RWPE1 (cell line): ENCODE data around the gene TMEM121.
"Not testable (repeated sequence)": the region's sequence is repeated elsewhere in the genome, so short reads cannot be mapped to it uniquely, and the experiment has no call there.

Experiments
- CTCF ChIA-PET: fragments of 350-600 bp; sonication (Branson Sonifier 250); formaldehyde crosslinking; extraction: SDS; loops from one replicate; lab custom pipeline; 2021; lab: Yijun Ruan, JAX
- POLR2A ChIA-PET: fragments of 400-600 bp; formaldehyde crosslinking; extraction: SDS; loops from one replicate; lab custom pipeline; 2020; ENCODE audit warnings: antibody characterized with exemption; ENCODE audit not compliant: low non-redundant PET; lab: Yijun Ruan, JAX
- DNase-seq: peaks from one replicate; pipeline ENCODE4 v3.0.0; 2012; ENCODE audit warnings: low spot score
- H3K27ac ChIP-seq: fragments of 450-650 bp; 2 replicates; pipeline ENCODE4 v1.5.1; 2017
- TF ChIP-seq, protein P1 (sequence below): fragments of 450-650 bp; conservative IDR thresholded peaks from 2 replicates; pipeline ENCODE4 v1.5.1; 2017; ENCODE audit warnings: low read depth, mild to moderate bottlenecking

TMEM121 gene

DNA sequence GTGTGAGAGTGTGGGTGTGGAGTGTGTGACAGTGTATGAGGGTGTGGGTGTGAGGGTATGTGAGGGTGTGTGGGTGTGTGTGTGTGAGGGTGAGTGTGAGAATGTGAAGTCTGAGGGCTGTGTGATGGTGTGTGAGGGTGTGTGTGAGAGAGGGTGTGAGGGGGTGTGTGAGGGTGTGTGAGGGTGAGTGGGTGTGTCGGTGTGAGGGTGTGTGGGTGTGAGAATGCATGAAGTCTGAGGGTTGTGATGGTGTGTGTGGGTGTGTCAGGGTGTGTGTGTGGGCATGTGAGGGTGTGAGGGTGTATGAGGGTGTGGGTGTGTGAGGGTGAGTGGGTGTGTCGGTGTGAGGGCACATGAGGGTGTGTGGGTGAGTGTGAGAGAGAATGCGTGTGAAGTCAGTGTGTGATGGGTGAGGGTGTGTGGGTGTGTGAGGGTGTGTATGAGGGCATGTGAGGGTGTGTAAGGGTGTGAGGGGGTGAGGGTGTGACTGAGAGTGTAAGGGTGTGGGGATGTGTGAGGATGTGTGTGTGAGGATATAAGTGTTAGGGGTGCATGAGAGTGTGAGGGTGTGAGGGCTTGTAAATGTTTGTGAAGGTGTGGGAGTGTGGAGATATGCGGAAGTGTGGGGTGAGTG is 36.4 kb downstream of the TMEM121 start:
- ChIA-PET CTCF (no interaction called here), POLR2A (no interaction called here)
- DNase-seq = no peak
- no peak overlapping the region for H3K27ac ChIP-seq
- TF ChIP-seq, protein P1, sequence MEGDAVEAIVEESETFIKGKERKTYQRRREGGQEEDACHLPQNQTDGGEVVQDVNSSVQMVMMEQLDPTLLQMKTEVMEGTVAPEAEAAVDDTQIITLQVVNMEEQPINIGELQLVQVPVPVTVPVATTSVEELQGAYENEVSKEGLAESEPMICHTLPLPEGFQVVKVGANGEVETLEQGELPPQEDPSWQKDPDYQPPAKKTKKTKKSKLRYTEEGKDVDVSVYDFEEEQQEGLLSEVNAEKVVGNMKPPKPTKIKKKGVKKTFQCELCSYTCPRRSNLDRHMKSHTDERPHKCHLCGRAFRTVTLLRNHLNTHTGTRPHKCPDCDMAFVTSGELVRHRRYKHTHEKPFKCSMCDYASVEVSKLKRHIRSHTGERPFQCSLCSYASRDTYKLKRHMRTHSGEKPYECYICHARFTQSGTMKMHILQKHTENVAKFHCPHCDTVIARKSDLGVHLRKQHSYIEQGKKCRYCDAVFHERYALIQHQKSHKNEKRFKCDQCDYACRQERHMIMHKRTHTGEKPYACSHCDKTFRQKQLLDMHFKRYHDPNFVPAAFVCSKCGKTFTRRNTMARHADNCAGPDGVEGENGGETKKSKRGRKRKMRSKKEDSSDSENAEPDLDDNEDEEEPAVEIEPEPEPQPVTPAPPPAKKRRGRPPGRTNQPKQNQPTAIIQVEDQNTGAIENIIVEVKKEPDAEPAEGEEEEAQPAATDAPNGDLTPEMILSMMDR = no peak

DNA sequence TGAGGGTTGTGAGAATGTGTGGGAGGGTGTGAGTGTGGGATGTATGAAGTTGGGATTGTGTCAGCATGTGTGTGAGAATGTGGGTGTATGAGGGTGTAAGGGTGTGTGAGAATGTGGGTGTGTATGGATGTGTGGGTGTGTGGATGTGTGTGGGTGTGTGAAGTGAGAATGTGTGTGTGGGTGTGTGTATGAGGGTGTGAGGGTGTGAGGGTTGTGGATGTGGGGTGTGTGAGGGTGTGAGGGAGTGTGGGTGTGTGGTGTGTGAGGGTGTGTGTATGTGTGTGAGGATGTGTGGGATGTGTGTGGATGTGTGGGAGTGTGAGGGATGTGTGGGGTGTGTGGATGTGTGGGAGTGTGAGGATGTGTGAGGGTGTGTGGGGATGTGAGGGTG is 37.0 kb downstream of the TMEM121 start:
- TF ChIP-seq, protein P1 = no peak
- CTCF ChIA-PET = no interaction called here

DNA sequence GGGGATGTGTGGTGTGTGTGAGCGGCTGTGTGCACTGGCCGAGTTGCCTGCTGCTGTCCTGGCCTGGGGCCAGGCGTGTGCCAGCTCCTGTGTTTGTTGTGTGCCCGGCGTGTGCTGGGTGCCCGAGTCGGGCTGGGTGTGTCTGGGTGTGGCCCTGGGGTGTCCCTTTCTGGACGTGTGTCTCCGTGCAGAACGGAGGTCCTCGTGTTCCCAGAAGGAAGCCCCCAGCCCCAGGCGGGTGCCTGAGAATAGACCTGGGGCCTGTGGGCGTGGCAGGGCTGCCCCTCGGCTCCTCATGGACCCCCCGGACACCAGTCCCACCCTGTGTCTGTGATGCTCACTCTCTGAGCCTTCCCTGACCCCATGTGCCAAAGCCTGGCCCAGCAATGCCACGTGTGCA is 38.2 kb downstream of the TMEM121 start:
- POLR2A ChIA-PET, DNase-seq, H3K27ac ChIP-seq, CTCF ChIA-PET: not testable (repeated sequence)

More for the DNA sequence above, 37.0 kb downstream of the TMEM121 start:
- DNase-seq = no peak
- POLR2A ChIA-PET = no interaction called here
- H3K27ac ChIP-seq = no peak overlapping the region

GRCh38 chr14:105565185-105565919 is 39.0 kb downstream of the TMEM121 start:
- CTCF ChIA-PET, POLR2A ChIA-PET, H3K27ac ChIP-seq, DNase-seq: not testable (repeated sequence)

GRCh38 chr14:105566248-105567163 is 40.1 kb downstream of the TMEM121 start:
- CTCF ChIA-PET, POLR2A ChIA-PET, H3K27ac ChIP-seq, DNase-seq: not testable (repeated sequence)

DNA sequence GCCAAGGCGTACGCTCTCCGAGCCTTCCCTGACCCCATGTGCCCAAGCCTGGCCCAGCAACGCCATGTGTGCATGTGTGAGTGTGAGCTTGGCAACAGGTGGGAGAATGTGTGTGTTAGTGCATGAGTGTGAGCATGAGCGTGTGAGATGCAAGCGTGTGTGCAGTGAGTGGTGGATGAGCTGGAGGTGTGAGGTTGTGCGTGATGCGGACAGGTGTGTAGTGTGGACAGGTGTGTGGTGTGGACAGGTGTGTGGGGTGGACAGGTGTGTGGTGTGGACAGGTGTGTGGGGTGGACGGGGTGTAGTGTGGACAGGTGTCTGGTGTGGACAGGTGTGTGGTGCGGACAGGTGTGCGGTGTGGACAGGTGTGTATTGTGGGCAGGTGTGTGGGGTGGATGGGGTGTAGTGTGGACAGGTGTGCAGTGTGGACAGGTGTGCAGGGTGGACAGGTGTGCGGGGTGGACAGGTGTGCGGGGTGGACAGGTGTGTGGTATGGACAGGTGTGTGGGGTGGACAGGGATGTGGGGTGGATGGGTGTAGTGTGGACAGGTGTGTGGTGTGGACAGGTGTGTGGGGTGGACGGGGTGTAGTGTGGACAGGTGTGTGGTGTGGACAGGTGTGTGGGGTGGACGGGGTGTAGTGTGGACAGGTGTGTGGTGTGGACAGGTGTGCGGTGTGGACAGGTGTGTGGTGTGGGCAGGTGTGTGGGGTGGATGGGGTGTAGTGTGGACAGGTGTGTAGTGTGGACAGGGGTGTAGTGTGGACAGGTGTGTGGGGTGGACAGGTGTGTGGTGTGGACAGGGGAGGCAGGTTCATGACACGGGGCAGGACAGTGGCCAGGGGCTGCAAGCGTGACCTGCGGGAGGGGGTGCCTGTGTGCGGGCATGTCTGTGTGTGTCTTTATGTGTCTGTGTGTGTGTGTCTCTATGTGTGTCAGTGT is 41.1 kb downstream of the TMEM121 start:
- POLR2A ChIA-PET, DNase-seq, CTCF ChIA-PET, H3K27ac ChIP-seq: not testable (repeated sequence)

GRCh38 chr14:105568140-105568843 is 41.9 kb downstream of the TMEM121 start:
- CTCF ChIA-PET, POLR2A ChIA-PET, H3K27ac ChIP-seq, DNase-seq: not testable (repeated sequence)

DNA sequence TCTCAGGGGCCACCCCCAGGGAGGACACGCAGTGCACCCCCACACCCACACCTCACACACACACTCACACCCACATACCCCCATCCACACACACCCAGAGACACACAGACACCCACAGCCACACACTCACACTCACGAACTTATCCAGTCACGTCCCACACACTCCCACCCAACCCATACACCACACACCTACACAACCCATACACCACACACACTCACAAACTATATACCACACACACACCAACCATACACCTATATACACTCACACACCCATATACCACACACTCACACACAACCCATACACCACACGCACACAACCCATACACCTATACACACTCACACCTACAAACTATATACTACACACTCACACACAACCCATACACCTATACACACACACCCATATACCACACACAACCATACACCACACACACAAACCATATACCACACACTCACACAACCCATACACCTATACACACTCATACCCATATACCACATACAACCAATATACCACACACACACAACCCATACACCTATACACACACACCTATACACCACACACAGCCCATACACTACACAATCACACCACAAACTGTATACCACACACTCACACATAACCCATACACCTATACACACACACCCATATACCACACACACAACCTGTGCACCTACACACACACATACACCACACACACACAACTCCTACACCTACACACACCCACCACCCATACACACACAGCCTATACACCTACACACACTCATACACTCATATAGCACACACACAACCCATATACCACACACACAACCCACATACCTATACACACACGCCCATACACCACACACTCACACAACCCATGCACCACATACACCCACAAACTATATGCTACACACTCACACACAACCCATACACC is 42.7 kb downstream of the TMEM121 start:
- TF ChIP-seq, protein P1 = no peak

More for the DNA sequence above, 42.7 kb downstream of the TMEM121 start:
- POLR2A ChIA-PET = no interaction called here
- no peak for DNase-seq
- CTCF ChIA-PET = no interaction called here
- no peak overlapping the region for H3K27ac ChIP-seq
